Measurements from ENCODE around the gene DOHH.
"Not testable (repeated sequence)": the region's sequence is repeated elsewhere in the genome, so short reads cannot be mapped to it uniquely, and the experiment has no call there.

The DOHH gene

GRCh38 chr19:3512562-3513228, 12.2 kb upstream of the DOHH start:
- no peak for DNase-seq (ENCODE audit: low read depth)
- TF ChIP-seq CTCF (conservative IDR thresholded peaks at IDR 0.05; ENCODE audit: low read depth, low read length): no peak
- no peak overlapping the region for H3K4me3 ChIP-seq (ENCODE audit: low read depth, low read length)

- TF ChIP-seq CTCF (conservative IDR thresholded peaks at IDR 0.05; ENCODE audit: low read depth, low read length): no peak
- DNase-seq (ENCODE audit: low read depth): no peak
- H3K4me3 ChIP-seq (ENCODE audit: low read depth, low read length): no peak overlapping the region
Measured at GRCh38 chr19:3511506-3512251, 11.2 kb upstream of the DOHH start.

- DNase-seq (ENCODE audit: low read depth): no peak
- no peak for TF ChIP-seq CTCF (conservative IDR thresholded peaks at IDR 0.05; ENCODE audit: low read depth, low read length)
- H3K4me3 ChIP-seq (ENCODE audit: low read depth, low read length): no peak overlapping the region
Measured at GRCh38 chr19:3510727-3511126, 10.3 kb upstream of the DOHH start.

GRCh38 chr19:3509566-3509989, 9.1 kb upstream of the DOHH start:
- DNase-seq (ENCODE audit: low read depth): peak; percentile 29
- TF ChIP-seq CTCF (conservative IDR thresholded peaks at IDR 0.05; ENCODE audit: low read depth, low read length): no peak
- H3K4me3 ChIP-seq (ENCODE audit: low read depth, low read length): no peak overlapping the region

GRCh38 chr19:3508771-3509535, 8.5 kb upstream of the DOHH start:
- no peak for TF ChIP-seq CTCF (conservative IDR thresholded peaks at IDR 0.05; ENCODE audit: low read depth, low read length)
- no peak overlapping the region for H3K4me3 ChIP-seq (ENCODE audit: low read depth, low read length)

GRCh38 chr19:3508121-3508661, 7.7 kb upstream of the DOHH start:
- H3K4me3 ChIP-seq (ENCODE audit: low read depth, low read length); DNase-seq (ENCODE audit: low read depth): not testable (repeated sequence)

More at GRCh38 chr19:3508771-3509535, 8.5 kb upstream of the DOHH start:
- DNase-seq (ENCODE audit: low read depth): no peak
